Neural cell (in vitro differentiated cells): ENCODE results near the gene FOXK1. TPM values are rescaled to one million over a fixed set of nuclear protein-coding genes. Genes with fewer than 3 reads are reported as not detected.

Experiments
- H2AFZ ChIP-seq: fragments of 200-600, 300-800 bp; sonication (generic), shearing (Covaris generic); 2 replicates; pipeline ENCODE4 v1.6.0; 2014; ENCODE audit warnings: low read depth, mild to moderate bottlenecking, antibody characterized with exemption, low read length, moderate library complexity
- H3F3A ChIP-seq: fragments of 200-600 bp; shearing (Covaris generic); 2 replicates; pipeline ENCODE4 v1.6.1; 2016; ENCODE audit warnings: mild to moderate bottlenecking, moderate library complexity, mixed read lengths, antibody characterized with exemption, low read length; ENCODE audit not compliant: insufficient read depth, poor library complexity, severe bottlenecking
- H3K27ac ChIP-seq: fragments of 200-600, 300-800 bp; sonication (generic), shearing (Covaris generic); 2 replicates; pipeline ENCODE4 v1.5.1; 2014; ENCODE audit warnings: mild to moderate bottlenecking, low read length, moderate library complexity
- H3K27me3 ChIP-seq: fragments of 300-800, 200-600 bp; sonication (generic), shearing (Covaris generic); 2 replicates; pipeline ENCODE4 v1.6.0; 2014; ENCODE audit warnings: mild to moderate bottlenecking, low read depth, low read length, moderate library complexity; ENCODE audit not compliant: insufficient read depth
- H3K36me3 ChIP-seq: fragments of 300-800, 200-600 bp; sonication (generic), shearing (Covaris generic); 2 replicates; pipeline ENCODE4 v1.5.1; 2014; ENCODE audit warnings: mild to moderate bottlenecking, antibody characterized with exemption, low read length, moderate library complexity; ENCODE audit not compliant: insufficient read depth
- H3K4me2 ChIP-seq: fragments of 300-800, 200-600 bp; sonication (generic), shearing (Covaris generic); 2 replicates; pipeline ENCODE4 v1.6.0; 2014; ENCODE audit warnings: mild to moderate bottlenecking, low read length
- H3K4me3 ChIP-seq: fragments of 300-800, 200-600 bp; sonication (generic), shearing (Covaris generic); 2 replicates; pipeline ENCODE4 v1.5.1; 2014; ENCODE audit warnings: mild to moderate bottlenecking, low read length, moderate library complexity
- H3K79me2 ChIP-seq: fragments of 200-600 bp; shearing (Covaris generic); replicated peaks from 2 replicates; pipeline ENCODE4 v1.6.0; 2014; ENCODE audit warnings: mild to moderate bottlenecking, low read length, moderate library complexity; ENCODE audit not compliant: insufficient read depth
- H3K9ac ChIP-seq: fragments of 300-800, 200-600 bp; sonication (generic), shearing (Covaris generic); 2 replicates; pipeline ENCODE4 v1.6.1; 2016; ENCODE audit warnings: mild to moderate bottlenecking, low read length, mixed read lengths
- H3K9me2 ChIP-seq: fragments of 200-600 bp; shearing (Covaris generic); 2 replicates; pipeline ENCODE4 v1.6.1; 2016; ENCODE audit warnings: mild to moderate bottlenecking, low read length, mixed read lengths; ENCODE audit not compliant: insufficient read depth
- H3K9me3 ChIP-seq: fragments of 200-600, 300-800 bp; sonication (generic), shearing (Covaris generic); 2 replicates; pipeline ENCODE4 v1.6.1; 2016; ENCODE audit warnings: mild to moderate bottlenecking, mixed run types, low read length, moderate library complexity, mixed read lengths
- H4K20me1 ChIP-seq: fragments of 200-600 bp; shearing (Covaris generic); 2 replicates; pipeline ENCODE4 v1.6.1; 2016; ENCODE audit warnings: mild to moderate bottlenecking, mixed run types; ENCODE audit not compliant: insufficient read depth
- CTCF ChIP-seq: fragments of 450-650 bp; IDR thresholded peaks from 2 replicates; pipeline ENCODE4 v1.5.1; 2014; ENCODE audit warnings: antibody characterized with exemption, mild to moderate bottlenecking, moderate library complexity; ENCODE audit not compliant: poor library complexity, severe bottlenecking
- EP300 ChIP-seq: fragments of 450-650 bp; conservative IDR thresholded peaks from 2 replicates; pipeline ENCODE4 v1.6.1; 2014; ENCODE audit warnings: antibody characterized with exemption, mild to moderate bottlenecking, moderate library complexity; ENCODE audit not compliant: poor library complexity, severe bottlenecking
- EZH2 ChIP-seq: fragments of 200-600, 300-800 bp; shearing (Covaris generic), sonication (generic); IDR thresholded peaks from 2 replicates; pipeline ENCODE4 v1.6.1; 2014; ENCODE audit warnings: antibody characterized with exemption, low read length, borderline replicate concordance, mild to moderate bottlenecking; ENCODE audit not compliant: insufficient read depth, poor library complexity, severe bottlenecking
- MXI1 ChIP-seq: fragments of 450-650 bp; conservative IDR thresholded peaks from 2 replicates; pipeline ENCODE4 v1.6.1; 2014; ENCODE audit warnings: antibody characterized with exemption, mild to moderate bottlenecking; ENCODE audit not compliant: poor library complexity, severe bottlenecking
- POLR2AphosphoS5 ChIP-seq: IDR thresholded peaks from 2 replicates; pipeline ENCODE4 v1.6.1; 2012
- RAD21 ChIP-seq: fragments of 450-650 bp; conservative IDR thresholded peaks from 2 replicates; pipeline ENCODE4 v1.6.1; 2014; ENCODE audit warnings: antibody characterized with exemption, mild to moderate bottlenecking, moderate library complexity
- REST ChIP-seq: IDR thresholded peaks from 2 replicates; pipeline ENCODE4 v1.6.1; 2012; ENCODE audit warnings: borderline replicate concordance
- SMC3 ChIP-seq: fragments of 450-650 bp; conservative IDR thresholded peaks from 2 replicates; pipeline ENCODE4 v1.6.1; 2014; ENCODE audit warnings: antibody characterized with exemption, mild to moderate bottlenecking, moderate library complexity; ENCODE audit not compliant: poor library complexity
- TAF1 ChIP-seq: IDR thresholded peaks from 2 replicates; pipeline ENCODE4 v1.6.1; 2012; ENCODE audit warnings: low read depth
- polyA plus RNA-seq: library from polyadenylated mRNA; depleted of rRNA; stranded (reverse); fragments of >200 nt; gene quantifications from 2 replicates; pipeline ENCODE4 v1.2.3, GENCODE V29; 2014

Gene FOXK1
- polyA plus RNA-seq, 1 donor from 2014 or later, result 7.4 TPM

- H3K9me3 ChIP-seq, result no peaks in the 10 kb centered on the region
- H4K20me1 ChIP-seq, result no peaks in the 10 kb centered on the region
- H3K36me3 ChIP-seq, result no peaks in the 10 kb centered on the region
- H2AFZ ChIP-seq, result no peak overlapping the region
- no peak overlapping the region for H3K27ac ChIP-seq
- H3K27me3 ChIP-seq, result no peaks in the 10 kb centered on the region
- H3K9ac ChIP-seq, result no peak overlapping the region
- no peak overlapping the region for H3K4me3 ChIP-seq
- no peaks in the 10 kb centered on the region for H3F3A ChIP-seq
- H3K4me2 ChIP-seq, result no peak overlapping the region
- H3K79me2 ChIP-seq, result no peaks in the 10 kb centered on the region
- H3K9me2 ChIP-seq, result no peaks in the 10 kb centered on the region
- TF ChIP-seq REST, result no peak
- TF ChIP-seq POLR2AphosphoS5, result no peak
- no peak for TF ChIP-seq CTCF
- TF ChIP-seq RAD21, result no peak
- no peak for TF ChIP-seq EP300
Measured at GRCh38 chr7:4730971-4731370, 48.9 kb downstream of the FOXK1 start.

DNA sequence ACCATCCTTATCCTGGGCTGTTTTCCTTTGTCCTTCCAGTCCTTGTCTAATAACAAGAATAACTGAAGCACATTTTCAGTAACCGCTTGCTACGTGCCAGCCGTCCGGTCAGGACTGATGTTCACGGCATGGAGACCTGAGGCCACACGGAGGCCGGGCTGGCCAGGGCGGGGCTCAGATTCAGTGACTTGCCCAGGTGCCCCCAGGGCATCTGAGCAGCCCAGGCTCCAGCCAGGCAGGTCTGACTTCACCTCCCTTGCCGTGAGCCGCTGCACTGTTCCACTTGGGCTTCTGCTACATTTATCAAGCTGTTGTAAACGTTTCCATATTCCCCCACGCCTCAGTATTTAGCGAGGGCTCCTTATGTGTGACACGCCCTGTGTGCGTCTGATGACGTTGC, 49.7 kb downstream of the FOXK1 start:
- H3F3A ChIP-seq, result no peaks in the 10 kb centered on the region
- no peaks in the 10 kb centered on the region for H4K20me1 ChIP-seq
- H3K4me2 ChIP-seq, result no peak overlapping the region
- no peaks in the 10 kb centered on the region for H3K9me2 ChIP-seq
- H3K9ac ChIP-seq, result no peak overlapping the region
- no peaks in the 10 kb centered on the region for H3K36me3 ChIP-seq
- H3K4me3 ChIP-seq, result no peak overlapping the region
- no peaks in the 10 kb centered on the region for H3K9me3 ChIP-seq
- H3K79me2 ChIP-seq, result no peaks in the 10 kb centered on the region
- H3K27ac ChIP-seq, result no peak overlapping the region
- no peaks in the 10 kb centered on the region for H3K27me3 ChIP-seq
- no peak for TF ChIP-seq EZH2
- TF ChIP-seq REST, result no peak
- TF ChIP-seq SMC3, result no peak
- no peak for TF ChIP-seq RAD21
- TF ChIP-seq POLR2AphosphoS5, result no peak
- no peak for TF ChIP-seq EP300
- no peak for TF ChIP-seq CTCF
- no peak for TF ChIP-seq MXI1
- TF ChIP-seq TAF1, result no peak
- no peak overlapping the region for H2AFZ ChIP-seq
